ENCODE measurements around the gene GULP1.

GULP1 gene

GRCh38 chr2:188403676-188404075 is 112.0 kb downstream of the GULP1 start:
- no peak for FAIRE-seq
- no peak for DNase-seq (ENCODE audit: insufficient read length, low spot score)
- TF ChIP-seq SPI1 (IDR thresholded peaks at IDR 0.05; ENCODE audit: low read depth, low read length): no peak
- no peak for TF ChIP-seq POU2F2 (IDR thresholded peaks at IDR 0.05; ENCODE audit: low read depth, low read length)
- no peak for TF ChIP-seq PAX5 (IDR thresholded peaks at IDR 0.05; ENCODE audit: insufficient read depth, low read length, severe bottlenecking)

- no peak for FAIRE-seq
- no peak for TF ChIP-seq POLR2A (IDR thresholded peaks at IDR 0.05; ENCODE audit: low read depth, low read length)
- TF ChIP-seq TAF1 (IDR thresholded peaks at IDR 0.05; ENCODE audit: low read depth, low read length): no peak
- no peak for TF ChIP-seq SPI1 (IDR thresholded peaks at IDR 0.05; ENCODE audit: low read depth, low read length)
- TF ChIP-seq POLR2AphosphoS5 (IDR thresholded peaks at IDR 0.05; ENCODE audit: low read depth, low read length): no peak
- TF ChIP-seq PAX5 (IDR thresholded peaks at IDR 0.05; ENCODE audit: insufficient read depth, low read length, severe bottlenecking): no peak
- TF ChIP-seq POU2F2 (IDR thresholded peaks at IDR 0.05; ENCODE audit: low read depth, low read length): no peak
- DNase-seq (ENCODE audit: insufficient read length, low spot score): no peak
Measured at GRCh38 chr2:188404341-188405004, 112.8 kb downstream of the GULP1 start.

GRCh38 chr2:188406414-188406813 is 114.7 kb downstream of the GULP1 start:
- TF ChIP-seq POLR2A (IDR thresholded peaks at IDR 0.05; ENCODE audit: low read depth, low read length) (no peak), PAX5 (IDR thresholded peaks at IDR 0.05; ENCODE audit: insufficient read depth, low read length, severe bottlenecking) (no peak), SPI1 (IDR thresholded peaks at IDR 0.05; ENCODE audit: low read depth, low read length) (no peak), POLR2AphosphoS5 (IDR thresholded peaks at IDR 0.05; ENCODE audit: low read depth, low read length) (no peak), TAF1 (IDR thresholded peaks at IDR 0.05; ENCODE audit: low read depth, low read length) (no peak), POU2F2 (IDR thresholded peaks at IDR 0.05; ENCODE audit: low read depth, low read length) (no peak)
- DNase-seq (ENCODE audit: insufficient read length, low spot score): no peak

GRCh38 chr2:188410504-188411235 is 119.0 kb downstream of the GULP1 start:
- FAIRE-seq (no peak), DNase-seq (ENCODE audit: insufficient read length, low spot score) (no peak)
- TF ChIP-seq SPI1 (IDR thresholded peaks at IDR 0.05; ENCODE audit: low read depth, low read length): no peak
- TF ChIP-seq POU2F2 (IDR thresholded peaks at IDR 0.05; ENCODE audit: low read depth, low read length): no peak
- TF ChIP-seq PAX5 (IDR thresholded peaks at IDR 0.05; ENCODE audit: insufficient read depth, low read length, severe bottlenecking): no peak
- TF ChIP-seq POLR2A (IDR thresholded peaks at IDR 0.05; ENCODE audit: low read depth, low read length): no peak
- TF ChIP-seq TAF1 (IDR thresholded peaks at IDR 0.05; ENCODE audit: low read depth, low read length): no peak
- no peak for TF ChIP-seq POLR2AphosphoS5 (IDR thresholded peaks at IDR 0.05; ENCODE audit: low read depth, low read length)

More at GRCh38 chr2:188406414-188406813, 114.7 kb downstream of the GULP1 start:
- no peak for FAIRE-seq

GRCh38 chr2:188412190-188412589 is 120.5 kb downstream of the GULP1 start:
- TF ChIP-seq POU2F2 (IDR thresholded peaks at IDR 0.05; ENCODE audit: low read depth, low read length) (no peak), SPI1 (IDR thresholded peaks at IDR 0.05; ENCODE audit: low read depth, low read length) (no peak), POLR2AphosphoS5 (IDR thresholded peaks at IDR 0.05; ENCODE audit: low read depth, low read length) (no peak), POLR2A (IDR thresholded peaks at IDR 0.05; ENCODE audit: low read depth, low read length) (no peak), TAF1 (IDR thresholded peaks at IDR 0.05; ENCODE audit: low read depth, low read length) (no peak), PAX5 (IDR thresholded peaks at IDR 0.05; ENCODE audit: insufficient read depth, low read length, severe bottlenecking) (no peak)
- FAIRE-seq (no peak), DNase-seq (ENCODE audit: insufficient read length, low spot score) (no peak)

- DNase-seq (ENCODE audit: insufficient read length, low spot score) (no peak), FAIRE-seq (no peak)
- no peak for TF ChIP-seq PAX5 (IDR thresholded peaks at IDR 0.05; ENCODE audit: insufficient read depth, low read length, severe bottlenecking)
- TF ChIP-seq SPI1 (IDR thresholded peaks at IDR 0.05; ENCODE audit: low read depth, low read length): no peak
- TF ChIP-seq TAF1 (IDR thresholded peaks at IDR 0.05; ENCODE audit: low read depth, low read length): no peak
- no peak for TF ChIP-seq POLR2A (IDR thresholded peaks at IDR 0.05; ENCODE audit: low read depth, low read length)
- TF ChIP-seq POU2F2 (IDR thresholded peaks at IDR 0.05; ENCODE audit: low read depth, low read length): no peak
- no peak for TF ChIP-seq POLR2AphosphoS5 (IDR thresholded peaks at IDR 0.05; ENCODE audit: low read depth, low read length)
Measured at GRCh38 chr2:188414411-188414810, 122.7 kb downstream of the GULP1 start.

GRCh38 chr2:188414869-188415753 is 123.4 kb downstream of the GULP1 start:
- no peak for DNase-seq (ENCODE audit: insufficient read length, low spot score)
- FAIRE-seq: no peak
- TF ChIP-seq POLR2A (IDR thresholded peaks at IDR 0.05; ENCODE audit: low read depth, low read length): no peak
- TF ChIP-seq POLR2AphosphoS5 (IDR thresholded peaks at IDR 0.05; ENCODE audit: low read depth, low read length): no peak
- TF ChIP-seq PAX5 (IDR thresholded peaks at IDR 0.05; ENCODE audit: insufficient read depth, low read length, severe bottlenecking): no peak
- no peak for TF ChIP-seq POU2F2 (IDR thresholded peaks at IDR 0.05; ENCODE audit: low read depth, low read length)
- TF ChIP-seq SPI1 (IDR thresholded peaks at IDR 0.05; ENCODE audit: low read depth, low read length): no peak
- no peak for TF ChIP-seq TAF1 (IDR thresholded peaks at IDR 0.05; ENCODE audit: low read depth, low read length)

GRCh38 chr2:188415754-188416083 is 124.0 kb downstream of the GULP1 start:
- DNase-seq (ENCODE audit: insufficient read length, low spot score): no peak
- FAIRE-seq: no peak

GRCh38 chr2:188416367-188416766 is 124.7 kb downstream of the GULP1 start:
- TF ChIP-seq SPI1 (IDR thresholded peaks at IDR 0.05; ENCODE audit: low read depth, low read length) (no peak), POLR2A (IDR thresholded peaks at IDR 0.05; ENCODE audit: low read depth, low read length) (no peak), PAX5 (IDR thresholded peaks at IDR 0.05; ENCODE audit: insufficient read depth, low read length, severe bottlenecking) (no peak)
- DNase-seq (ENCODE audit: insufficient read length, low spot score) (no peak), FAIRE-seq (no peak)

More at GRCh38 chr2:188415754-188416083, 124.0 kb downstream of the GULP1 start:
- TF ChIP-seq SPI1 (IDR thresholded peaks at IDR 0.05; ENCODE audit: low read depth, low read length) (no peak), POLR2A (IDR thresholded peaks at IDR 0.05; ENCODE audit: low read depth, low read length) (no peak), POU2F2 (IDR thresholded peaks at IDR 0.05; ENCODE audit: low read depth, low read length) (no peak), TAF1 (IDR thresholded peaks at IDR 0.05; ENCODE audit: low read depth, low read length) (no peak), PAX5 (IDR thresholded peaks at IDR 0.05; ENCODE audit: insufficient read depth, low read length, severe bottlenecking) (no peak), POLR2AphosphoS5 (IDR thresholded peaks at IDR 0.05; ENCODE audit: low read depth, low read length) (no peak)

Data from GM12891 (cell line).